Ascending aorta (tissue), 2 donors: Measurements from ENCODE around the gene TMEM39A. TPM values are rescaled to one million over a fixed set of nuclear protein-coding genes. Genes with fewer than 3 reads are reported as not detected.

Experiments used
- DNase-seq, 2 donors: peaks; one replicate each; pipeline ENCODE4 v3.0.0-alpha.2; 2019; ENCODE audit warnings: low spot score in 2 of 2
- H3K27ac ChIP-seq, 2 donors: fragments of 200-600 bp; sonication (generic); one replicate each; pipeline ENCODE4 v1.5.1; 2016 to 2017; ENCODE audit warnings: mild to moderate bottlenecking in 1 of 2
- H3K27me3 ChIP-seq: fragments of 200-600 bp; sonication (generic); one replicate; pipeline ENCODE4 v1.5.1; 2017
- H3K36me3 ChIP-seq, 2 donors: fragments of 200-600 bp; sonication (generic); one replicate each; pipeline ENCODE4 v1.5.1; 2016
- H3K4me1 ChIP-seq, 2 donors: fragments of 200-600 bp; sonication (generic); one replicate each; pipeline ENCODE4 v1.5.1; 2016 to 2017; ENCODE audit warnings: mild to moderate bottlenecking in 1 of 2
- H3K4me3 ChIP-seq, 2 donors: fragments of 200-600 bp; sonication (generic); one replicate each; pipeline ENCODE4 v1.5.1; 2016 to 2017; ENCODE audit warnings: mild to moderate bottlenecking in 1 of 2
- H3K9me3 ChIP-seq, 2 donors: fragments of 200-600 bp; sonication (generic); one replicate each; pipeline ENCODE4 v1.5.1; 2016
- intact Hi-C: fragments of 100-400 bp; cut with DNase I; formaldehyde crosslinking; loops from one replicate; pipeline ENCODE4 v1.15.1; 2023
- total RNA-seq: library from RNA; depleted of rRNA; stranded (reverse); fragments of >200 nt; gene quantifications from one replicate; pipeline ENCODE4 v1.1.0, GENCODE V29; 2016
- TF ChIP-seq, protein P1 (sequence below), 3 experiments: fragments of 200-600 bp in 2 of 3; fragments of 450-650 bp in 1 of 3; sonication (generic) in 2 of 3; IDR thresholded peaks; one replicate each; pipeline ENCODE4 v1.5.1; 2016 to 2019; ENCODE audit warnings: antibody characterized with exemption in 3 of 3, mild to moderate bottlenecking in 1 of 3, moderate library complexity in 1 of 3

Gene TMEM39A
- total RNA-seq, 1 donor from 2014 or later, result 115 TPM

GRCh38 chr3:119470866-119471265 is 7.5 kb upstream of the TMEM39A start:
- peaks cover 0 to 4% of the 10 kb centered on the region in 2 donors for H3K4me1 ChIP-seq
- no peaks in the 10 kb centered on the region for H3K27me3 ChIP-seq
- intact Hi-C loops, result no loop called here
- H3K9me3 ChIP-seq, result no peaks in the 10 kb centered on the region
- H3K27ac ChIP-seq, result no peak overlapping the region
- TF ChIP-seq, protein P1, sequence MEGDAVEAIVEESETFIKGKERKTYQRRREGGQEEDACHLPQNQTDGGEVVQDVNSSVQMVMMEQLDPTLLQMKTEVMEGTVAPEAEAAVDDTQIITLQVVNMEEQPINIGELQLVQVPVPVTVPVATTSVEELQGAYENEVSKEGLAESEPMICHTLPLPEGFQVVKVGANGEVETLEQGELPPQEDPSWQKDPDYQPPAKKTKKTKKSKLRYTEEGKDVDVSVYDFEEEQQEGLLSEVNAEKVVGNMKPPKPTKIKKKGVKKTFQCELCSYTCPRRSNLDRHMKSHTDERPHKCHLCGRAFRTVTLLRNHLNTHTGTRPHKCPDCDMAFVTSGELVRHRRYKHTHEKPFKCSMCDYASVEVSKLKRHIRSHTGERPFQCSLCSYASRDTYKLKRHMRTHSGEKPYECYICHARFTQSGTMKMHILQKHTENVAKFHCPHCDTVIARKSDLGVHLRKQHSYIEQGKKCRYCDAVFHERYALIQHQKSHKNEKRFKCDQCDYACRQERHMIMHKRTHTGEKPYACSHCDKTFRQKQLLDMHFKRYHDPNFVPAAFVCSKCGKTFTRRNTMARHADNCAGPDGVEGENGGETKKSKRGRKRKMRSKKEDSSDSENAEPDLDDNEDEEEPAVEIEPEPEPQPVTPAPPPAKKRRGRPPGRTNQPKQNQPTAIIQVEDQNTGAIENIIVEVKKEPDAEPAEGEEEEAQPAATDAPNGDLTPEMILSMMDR (IDR thresholded peaks at IDR 0.05), result no peak
- no peak overlapping the region for H3K4me3 ChIP-seq
- no peak for DNase-seq
- peaks cover 8 to 23% of the 10 kb centered on the region in 2 donors for H3K36me3 ChIP-seq

- Histone ChIP-seq H3K27ac (peak overlapping the region; percentile 68 to 77), H3K27me3 (no peaks in the 10 kb centered on the region), H3K9me3 (no peaks in the 10 kb centered on the region), H3K4me3 (peak overlapping the region; percentile 77 to 97), H3K36me3 (peaks cover 4 to 13% of the 10 kb centered on the region in 2 donors), H3K4me1 (peaks cover 0 to 4% of the 10 kb centered on the region in 2 donors)
- TF ChIP-seq, protein P1 (IDR thresholded peaks at IDR 0.05), result no peak
- DNase-seq, result no peak
- intact Hi-C loops, result loop anchor here (5.0 to 10.0 kb wide), 4 partner anchors 172 to 1275 kb away; partner anchors contain the start of genes GSK3B, GTF2E1 and RABL3
Measured at GRCh38 chr3:119469418-119470189, 6.2 kb upstream of the TMEM39A start.

DNA sequence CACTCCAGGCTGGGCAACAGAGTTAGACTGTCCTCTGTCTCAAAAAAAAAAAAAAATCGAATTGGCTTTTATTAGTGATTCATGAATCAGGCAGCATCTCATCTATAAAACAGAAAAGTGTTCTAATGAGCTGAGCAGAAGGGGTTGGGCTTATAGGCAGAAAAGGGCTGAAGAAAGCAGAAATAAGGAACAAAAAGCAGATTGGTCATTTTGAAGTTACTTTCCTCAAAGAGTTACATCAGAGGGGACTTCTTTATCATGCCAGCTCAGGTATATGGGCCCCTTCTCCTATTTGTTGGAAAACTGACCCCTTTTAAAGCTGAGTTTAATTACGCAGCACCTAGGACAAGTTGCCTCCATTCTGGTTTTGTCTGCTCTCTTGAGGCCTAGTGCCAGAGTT is 4.6 kb upstream of the TMEM39A start:
- peaks cover 0 to 13% of the 10 kb centered on the region in 2 donors for H3K36me3 ChIP-seq
- intact Hi-C loops, result loop anchor here (1.0 to 10.0 kb wide), 5 partner anchors 30 to 1277 kb away; partner anchors contain the start of genes GSK3B, GTF2E1, RABL3 and TIMMDC1
- no peaks in the 10 kb centered on the region for H3K9me3 ChIP-seq
- no peaks in the 10 kb centered on the region for H3K27me3 ChIP-seq
- peak overlapping the region; percentile 68 to 77 for H3K27ac ChIP-seq
- peak overlapping the region in 1 of 2 donors; percentile 77 for H3K4me3 ChIP-seq
- TF ChIP-seq, protein P1 (IDR thresholded peaks at IDR 0.05), result no peak
- peaks cover 0 to 8% of the 10 kb centered on the region in 2 donors for H3K4me1 ChIP-seq
- no peak for DNase-seq

GRCh38 chr3:119457246-119457645 is 6.2 kb downstream of the TMEM39A start:
- H3K36me3 ChIP-seq, result peaks cover 52 to 80% of the 10 kb centered on the region in 2 donors
- H3K4me3 ChIP-seq, result no peak overlapping the region
- no peak overlapping the region for H3K27ac ChIP-seq
- H3K27me3 ChIP-seq, result no peaks in the 10 kb centered on the region
- intact Hi-C loops, result no loop called here
- H3K4me1 ChIP-seq, result peaks cover 4 to 15% of the 10 kb centered on the region in 2 donors
- DNase-seq, result no peak
- TF ChIP-seq, protein P1 (IDR thresholded peaks at IDR 0.05), result no peak
- H3K9me3 ChIP-seq, result no peaks in the 10 kb centered on the region

DNA sequence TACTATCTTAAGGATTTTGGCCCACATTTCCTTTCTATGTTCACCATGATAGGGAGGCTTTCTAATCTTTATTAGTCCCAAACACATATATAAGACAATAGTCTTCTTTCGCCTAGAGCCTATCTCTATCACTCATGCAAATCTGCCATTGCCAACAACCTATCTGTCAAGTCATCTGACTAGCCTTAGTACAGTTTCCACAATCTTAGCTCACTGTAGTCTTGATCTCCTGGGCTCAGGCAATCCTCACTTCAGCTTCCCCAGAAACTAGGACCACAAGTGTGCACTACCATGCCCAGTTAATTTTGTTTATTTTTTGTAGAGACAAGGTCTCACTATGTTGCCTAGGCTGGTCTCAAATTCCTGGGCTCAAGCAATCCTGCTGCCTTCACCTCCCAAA is 6.9 kb downstream of the TMEM39A start:
- no peak for DNase-seq
- Histone ChIP-seq H3K27ac (no peak overlapping the region), H3K4me1 (peaks cover 0 to 8% of the 10 kb centered on the region in 2 donors), H3K9me3 (no peaks in the 10 kb centered on the region), H3K4me3 (no peak overlapping the region), H3K27me3 (no peaks in the 10 kb centered on the region), H3K36me3 (peaks cover 55 to 84% of the 10 kb centered on the region in 2 donors)
- intact Hi-C loops, result no loop called here
- TF ChIP-seq, protein P1 (IDR thresholded peaks at IDR 0.05), result no peak
